ENCODE results near the gene PFDN5. TPM values are rescaled to one million over a fixed set of nuclear protein-coding genes. Genes with fewer than 3 reads are reported as not detected.

PFDN5 gene
- total RNA-seq: 374 TPM
- long read RNA-seq, transcript PFDN5-214 (6 exons, 847 nt): major isoform, 158 of 196 reads
- long read RNA-seq, transcript PFDN5-203 (4 exons, 478 nt): minor isoform, 14 of 196 reads
- long read RNA-seq, partial matches to known transcripts: 1 of 196 reads
- long read RNA-seq, other reads (novel, unspliced or antisense): 17 of 196 reads

DNA sequence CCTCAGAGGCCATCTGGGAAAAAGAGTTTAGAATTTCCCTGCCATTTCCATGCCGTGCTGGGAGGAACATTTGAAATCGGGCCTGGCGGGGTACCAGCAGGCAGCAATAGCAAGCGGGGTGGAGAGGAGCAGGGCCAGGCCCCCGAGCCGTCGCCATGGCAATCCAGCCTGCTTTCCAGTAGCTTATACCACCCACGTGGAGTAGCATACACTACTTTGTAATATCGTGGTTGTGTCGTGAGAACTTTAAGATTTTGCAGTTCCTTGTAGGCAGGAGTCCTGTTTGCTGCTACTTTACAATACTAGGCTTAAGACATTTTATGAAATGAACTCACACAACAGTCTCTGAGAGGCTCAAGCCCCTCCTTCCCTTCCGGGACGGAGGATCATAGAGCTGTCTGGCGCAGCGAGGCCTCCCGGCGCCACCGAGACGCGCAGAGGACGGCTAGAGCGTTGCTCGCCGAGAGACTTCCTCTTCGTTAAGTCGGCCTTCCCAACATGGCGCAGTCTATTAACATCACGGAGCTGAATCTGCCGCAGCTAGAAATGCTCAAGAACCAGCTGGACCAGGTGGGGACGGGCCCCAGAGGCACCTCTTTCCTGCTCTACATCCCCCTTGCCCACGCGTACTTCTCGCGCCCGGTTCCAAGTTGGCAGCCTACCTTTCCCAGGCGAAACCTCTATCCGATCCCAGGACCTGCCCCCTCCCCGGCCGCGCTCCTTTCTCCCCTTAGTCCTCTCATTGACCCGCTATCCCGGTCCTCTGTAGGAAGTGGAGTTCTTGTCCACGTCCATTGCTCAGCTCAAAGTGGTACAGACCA lies at the start of gene PFDN5:
TSS of gene PFDN5 (plus strand) at position 473 of the 821 bp plus-strand sequence. CDS start at position 499, 26 bp downstream.
- ATAC-seq (peak; percentile 91), DNase-seq (peak; percentile 92)
- intact Hi-C loops (cut with micrococcal nuclease): no loop called here

DNA sequence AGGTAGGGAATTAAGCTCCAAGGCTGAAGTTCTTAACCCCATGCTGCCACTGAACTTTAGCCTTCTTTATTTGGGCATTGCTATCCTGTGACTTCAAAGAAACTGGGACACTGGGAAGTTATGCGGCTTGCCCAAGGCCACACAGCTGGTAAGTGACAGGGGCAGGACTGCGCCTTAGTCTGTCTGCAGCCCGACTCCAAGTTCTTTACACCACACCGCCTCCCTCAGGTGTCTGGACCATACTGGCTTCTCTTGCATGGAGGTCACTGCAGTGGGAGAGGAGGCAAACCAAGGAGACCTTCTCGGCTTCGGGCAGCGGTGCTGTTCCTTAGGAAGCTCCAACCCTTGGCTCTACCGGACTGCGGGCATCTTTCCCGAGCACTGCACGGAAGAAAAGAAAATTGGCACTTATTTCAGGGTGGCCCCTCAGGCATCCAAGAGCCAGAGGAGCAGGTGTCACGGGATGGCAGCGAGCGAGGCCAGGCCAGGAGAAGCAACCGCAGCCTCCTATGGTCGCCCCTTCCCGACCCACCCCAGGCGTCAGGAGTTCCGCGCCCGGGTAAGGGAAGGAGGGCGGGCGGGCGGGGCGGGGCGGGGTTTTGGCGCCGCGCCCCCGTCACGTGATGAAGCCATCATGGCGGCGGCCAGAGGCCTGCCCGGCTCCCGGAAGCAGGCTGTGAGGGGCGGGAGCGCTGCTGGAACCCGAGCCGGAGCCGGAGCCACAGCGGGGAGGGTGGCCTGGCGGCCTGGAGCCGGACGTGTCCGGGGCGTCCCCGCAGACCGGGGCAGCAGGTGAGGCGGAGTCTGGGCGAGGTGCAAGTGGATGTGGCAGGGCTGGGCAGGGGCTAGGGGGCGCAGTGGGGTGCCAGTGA lies 43.6 kb upstream of the PFDN5 start:
- intact Hi-C loops (cut with micrococcal nuclease): loop anchor here (5.0 kb wide), 1 partner anchor 34 kb away; no protein-coding TSS in a partner anchor
- DNase-seq: peak; percentile 89
- ATAC-seq: peak; percentile 93

DNA sequence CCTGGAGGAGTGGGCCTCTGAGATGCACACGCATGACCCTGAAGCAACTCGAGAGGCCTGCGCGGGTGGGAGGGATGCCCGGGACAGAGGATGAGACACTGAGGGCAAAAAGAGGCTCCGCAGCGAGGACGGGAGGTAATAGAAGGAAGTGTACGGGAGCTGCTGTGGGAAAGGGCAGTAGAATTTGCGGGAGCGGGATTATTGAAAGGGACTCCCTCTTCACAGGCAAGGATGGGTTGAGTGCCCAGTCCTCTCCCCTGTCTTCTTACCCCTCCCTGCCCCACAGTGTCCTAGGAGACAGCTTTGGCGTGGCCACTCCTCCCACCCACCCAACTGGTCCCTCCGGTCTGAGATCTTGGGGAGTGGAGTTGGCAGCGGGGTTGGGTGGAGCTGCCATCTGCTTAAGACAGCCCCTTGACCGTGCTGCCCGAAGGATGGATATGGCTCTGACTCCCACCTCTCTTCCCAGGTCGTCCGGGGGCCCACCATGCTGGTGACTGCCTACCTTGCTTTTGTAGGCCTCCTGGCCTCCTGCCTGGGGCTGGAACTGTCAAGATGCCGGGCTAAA lies 42.9 kb upstream of the PFDN5 start:
- intact Hi-C loops (cut with micrococcal nuclease): loop anchor here (5.0 kb wide), 1 partner anchor 35 kb away; no protein-coding TSS in a partner anchor
- ATAC-seq (peak; percentile 1), DNase-seq (peak; percentile 39)

DNA sequence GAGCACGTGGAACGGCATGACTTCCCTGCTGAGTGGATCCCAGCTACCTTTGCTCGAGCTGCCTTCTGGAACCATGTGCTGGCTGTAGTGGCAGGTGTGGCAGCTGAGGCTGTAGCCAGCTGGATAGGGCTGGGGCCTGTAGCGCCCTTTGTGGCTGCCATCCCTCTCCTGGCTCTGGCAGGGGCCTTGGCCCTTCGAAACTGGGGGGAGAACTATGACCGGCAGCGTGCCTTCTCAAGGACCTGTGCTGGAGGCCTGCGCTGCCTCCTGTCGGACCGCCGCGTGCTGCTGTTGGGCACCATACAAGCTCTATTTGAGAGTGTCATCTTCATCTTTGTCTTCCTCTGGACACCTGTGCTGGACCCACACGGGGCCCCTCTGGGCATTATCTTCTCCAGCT lies 42.0 kb upstream of the PFDN5 start:
- no peak for DNase-seq
- no peak for ATAC-seq
- intact Hi-C loops (cut with micrococcal nuclease): loop anchor here (5.0 kb wide), 1 partner anchor 36 kb away; no protein-coding TSS in a partner anchor

DNA sequence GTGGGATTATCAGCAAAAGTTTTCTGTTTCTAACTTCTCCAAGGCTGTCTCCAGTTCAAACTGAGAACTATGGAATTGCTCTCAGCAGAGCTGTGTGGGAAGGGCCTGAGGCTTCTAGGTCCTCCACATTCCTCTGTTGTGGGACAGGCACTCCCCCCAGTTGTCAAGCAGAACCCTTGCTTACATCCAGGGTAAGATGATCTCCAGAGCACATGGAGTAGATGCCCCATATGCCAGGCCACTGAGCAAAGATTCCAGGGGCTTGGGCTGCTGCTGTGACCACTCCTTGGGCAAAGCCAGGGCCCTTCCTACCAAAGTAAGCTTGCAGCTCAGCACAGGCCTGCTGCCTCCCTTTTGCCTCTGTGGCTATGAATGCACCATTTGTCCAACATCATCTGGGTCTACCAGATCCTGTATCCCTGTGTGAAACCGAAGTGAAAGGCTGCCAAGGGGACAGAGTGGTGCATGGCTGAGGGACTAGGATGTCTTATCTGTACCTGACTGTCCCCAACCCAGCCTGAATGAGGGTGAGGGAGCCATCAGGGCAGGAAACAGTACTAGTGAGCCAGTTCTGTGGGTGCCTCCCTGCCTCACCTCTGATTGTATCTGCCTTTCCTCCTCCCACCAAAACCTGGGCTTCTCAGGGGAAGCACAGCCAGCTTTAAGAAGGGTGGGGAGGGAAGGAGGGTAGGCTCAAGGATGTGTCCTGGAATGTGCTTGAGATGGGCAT lies 40.4 kb upstream of the PFDN5 start:
- DNase-seq: no peak
- ATAC-seq: no peak
- intact Hi-C loops (cut with micrococcal nuclease): loop anchor here (5.0 kb wide), 1 partner anchor 38 kb away; no protein-coding TSS in a partner anchor

DNA sequence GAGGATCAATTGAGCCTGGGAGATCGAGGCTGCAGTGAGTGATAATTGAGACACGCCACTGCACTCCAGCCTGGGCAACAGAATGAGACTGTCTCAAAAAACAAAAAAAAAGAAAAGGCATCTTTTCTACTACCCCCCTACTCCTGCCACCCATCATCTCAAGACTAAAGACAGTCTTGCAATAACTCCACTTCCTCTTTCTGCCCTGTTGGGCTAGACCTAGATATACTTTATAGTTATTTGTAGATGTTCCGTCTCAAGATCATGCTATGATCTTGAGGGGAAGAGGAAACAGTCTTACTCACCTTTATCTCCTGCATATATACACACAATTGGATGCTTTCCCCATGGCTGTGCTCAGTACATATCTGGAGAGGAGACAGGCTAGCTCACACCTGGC lies 39.3 kb upstream of the PFDN5 start:
- intact Hi-C loops (cut with micrococcal nuclease): no loop called here
- DNase-seq: no peak
- ATAC-seq: no peak

DNA sequence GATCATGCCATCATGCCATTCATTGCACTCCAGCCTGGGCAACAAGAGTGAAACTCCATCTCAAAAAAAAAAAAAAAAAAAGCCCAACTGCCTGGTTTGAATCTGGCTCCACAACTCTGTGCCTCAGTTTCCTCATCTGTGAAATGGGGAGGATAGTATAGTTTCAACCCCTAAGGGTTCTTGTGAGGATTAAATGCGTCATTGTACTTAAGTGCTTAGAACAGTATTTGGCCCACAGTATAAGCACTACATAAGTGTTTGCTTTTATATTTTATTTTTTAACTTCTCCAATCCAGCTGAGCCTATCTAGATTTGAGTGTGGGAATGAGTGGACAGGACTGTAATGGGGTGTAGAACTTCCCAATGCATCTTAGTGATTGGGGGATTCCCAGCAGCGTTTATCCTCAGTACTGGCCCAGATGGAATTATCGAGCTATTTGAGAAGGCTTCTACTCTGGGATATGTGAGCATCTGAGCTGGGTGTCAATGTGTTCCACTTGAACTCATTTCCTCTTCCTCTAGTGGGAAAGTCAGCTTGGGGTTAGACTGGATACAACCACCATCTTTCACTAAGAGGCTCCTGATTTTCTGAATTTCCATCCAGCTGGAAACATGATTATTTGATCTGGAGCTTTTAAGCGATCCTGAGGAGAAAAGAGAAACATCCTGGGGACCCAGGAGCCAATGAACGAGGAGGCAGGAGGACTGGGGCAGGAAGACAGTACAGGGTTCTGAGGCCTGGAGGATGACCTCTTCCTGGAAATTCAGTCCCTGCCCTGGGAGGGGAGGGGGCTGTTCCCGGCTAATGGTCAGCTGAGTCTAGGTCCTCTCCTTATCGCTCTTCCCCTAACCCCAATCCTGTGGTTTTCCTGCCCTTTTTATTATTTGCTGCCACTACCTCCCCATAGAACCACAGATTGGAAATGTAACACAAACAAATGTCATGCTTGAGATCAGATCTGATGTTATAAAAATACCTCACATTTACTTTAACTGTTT lies 36.5 kb upstream of the PFDN5 start:
- DNase-seq (no peak), ATAC-seq (no peak)
- intact Hi-C loops (cut with micrococcal nuclease): no loop called here

DNA sequence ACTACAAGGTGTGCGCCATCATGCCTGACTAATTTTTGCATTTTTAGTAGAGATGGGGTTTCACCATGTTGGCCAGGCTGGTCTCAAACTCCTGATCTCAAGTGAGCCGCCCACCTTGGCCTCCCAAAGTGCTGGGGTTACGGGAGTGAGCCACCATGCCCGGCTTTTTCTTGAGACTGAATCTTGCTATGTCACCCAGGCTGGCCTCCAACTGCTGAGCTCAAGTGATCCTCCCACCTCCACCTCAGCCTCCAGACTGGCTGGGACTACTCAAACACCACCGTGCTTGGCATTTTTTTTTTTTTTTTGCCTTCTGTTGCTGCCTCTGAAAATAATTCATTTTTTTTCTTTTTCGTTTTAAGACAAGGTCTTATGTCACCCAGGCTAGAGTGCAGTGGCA lies 35.5 kb upstream of the PFDN5 start:
- intact Hi-C loops (cut with micrococcal nuclease): no loop called here
- DNase-seq (no peak), ATAC-seq (no peak)

DNA sequence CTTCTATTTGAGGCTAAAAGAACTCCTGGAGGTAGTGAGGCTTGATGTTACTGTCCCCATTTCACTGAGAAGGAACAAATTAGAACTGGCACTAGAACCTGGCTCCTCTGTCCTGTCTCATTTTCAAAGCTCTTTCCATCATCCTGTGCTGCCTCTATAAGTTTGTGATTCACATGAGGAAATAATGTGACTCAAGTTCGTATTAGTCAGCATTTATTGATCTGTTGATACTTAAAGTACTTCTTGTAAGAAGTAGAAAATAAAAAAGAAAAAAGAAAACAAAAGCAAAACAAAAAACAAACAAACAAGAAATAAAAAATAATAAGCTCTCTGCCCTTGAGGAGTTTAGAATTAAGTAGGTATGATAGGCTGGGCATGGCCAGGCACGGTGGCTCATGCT lies 29.6 kb upstream of the PFDN5 start:
- intact Hi-C loops (cut with micrococcal nuclease): no loop called here
- DNase-seq: no peak
- no peak for ATAC-seq

DNA sequence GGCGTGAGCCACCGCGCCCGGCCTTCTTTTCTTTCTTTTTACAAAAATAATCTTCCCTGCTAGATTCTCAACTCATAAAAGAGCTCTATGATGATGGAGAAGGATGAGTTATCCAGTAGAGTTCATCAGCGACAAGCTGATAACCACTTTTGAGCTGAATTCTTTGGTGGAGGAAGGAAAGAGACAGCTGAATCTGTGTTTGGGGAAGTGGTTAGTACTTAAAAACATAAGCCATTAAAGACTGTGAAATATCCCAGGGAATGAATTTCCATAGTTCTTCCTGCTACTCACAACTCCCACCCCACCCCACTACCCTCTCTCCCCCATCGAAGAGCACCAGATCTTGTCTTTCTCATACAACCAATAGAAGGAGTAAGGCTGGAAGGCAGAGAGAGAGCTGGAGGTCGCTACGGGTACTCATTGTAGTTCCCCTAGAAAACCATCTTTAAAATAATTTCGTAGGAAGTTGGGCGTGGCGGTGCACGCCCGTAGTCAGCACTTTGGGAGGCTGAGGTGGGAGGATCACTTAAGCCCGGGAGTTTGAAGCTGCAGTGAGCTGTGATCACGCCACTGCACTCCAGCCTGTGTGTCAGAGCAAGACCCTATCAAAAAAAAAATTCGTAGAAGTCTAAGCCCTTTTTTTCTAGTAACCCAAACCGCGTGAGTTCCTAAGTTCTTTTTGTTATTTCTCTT lies 27.9 kb upstream of the PFDN5 start:
- intact Hi-C loops (cut with micrococcal nuclease): no loop called here
- no peak for DNase-seq
- peak; percentile 58 for ATAC-seq

DNA sequence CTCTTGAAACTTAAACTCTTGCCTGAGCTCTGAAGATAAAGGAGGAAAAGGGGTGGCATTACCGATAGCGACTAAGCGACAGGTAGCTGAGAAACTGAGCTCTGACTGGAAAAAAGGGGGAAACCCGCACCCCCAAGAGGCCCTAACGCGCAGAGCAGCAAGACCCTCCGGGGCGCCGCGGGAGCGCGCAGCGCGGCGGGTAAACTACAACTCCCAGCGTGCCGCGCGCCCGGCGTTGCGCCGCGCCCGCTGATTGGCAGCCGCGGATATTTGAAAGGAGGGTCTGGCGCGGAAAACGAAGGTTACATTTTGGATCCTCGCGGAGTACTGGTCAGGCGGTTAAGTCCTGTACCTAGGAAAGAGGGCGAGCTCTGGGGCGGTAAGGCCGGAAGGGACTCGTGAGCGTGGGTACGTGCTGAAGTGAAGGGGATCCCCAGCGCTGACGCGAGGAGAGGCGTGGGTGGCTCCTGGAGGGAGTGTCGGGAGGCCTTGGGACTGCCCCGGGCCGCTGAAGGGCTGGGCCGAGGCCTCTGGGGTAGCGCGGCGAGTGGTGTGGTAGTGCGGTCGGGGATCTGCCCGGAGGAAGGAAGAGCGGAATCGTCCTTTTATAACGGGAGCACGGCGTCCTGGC lies 27.2 kb upstream of the PFDN5 start, which contains the start of gene ESPL1:
TSS of gene ESPL1 (plus strand) at position 301 of the 631 bp plus-strand sequence. CDS start 468 bp downstream, outside the sequence.
- peak; percentile 96 for ATAC-seq
- intact Hi-C loops (cut with micrococcal nuclease): no loop called here
- peak; percentile 87 for DNase-seq

DNA sequence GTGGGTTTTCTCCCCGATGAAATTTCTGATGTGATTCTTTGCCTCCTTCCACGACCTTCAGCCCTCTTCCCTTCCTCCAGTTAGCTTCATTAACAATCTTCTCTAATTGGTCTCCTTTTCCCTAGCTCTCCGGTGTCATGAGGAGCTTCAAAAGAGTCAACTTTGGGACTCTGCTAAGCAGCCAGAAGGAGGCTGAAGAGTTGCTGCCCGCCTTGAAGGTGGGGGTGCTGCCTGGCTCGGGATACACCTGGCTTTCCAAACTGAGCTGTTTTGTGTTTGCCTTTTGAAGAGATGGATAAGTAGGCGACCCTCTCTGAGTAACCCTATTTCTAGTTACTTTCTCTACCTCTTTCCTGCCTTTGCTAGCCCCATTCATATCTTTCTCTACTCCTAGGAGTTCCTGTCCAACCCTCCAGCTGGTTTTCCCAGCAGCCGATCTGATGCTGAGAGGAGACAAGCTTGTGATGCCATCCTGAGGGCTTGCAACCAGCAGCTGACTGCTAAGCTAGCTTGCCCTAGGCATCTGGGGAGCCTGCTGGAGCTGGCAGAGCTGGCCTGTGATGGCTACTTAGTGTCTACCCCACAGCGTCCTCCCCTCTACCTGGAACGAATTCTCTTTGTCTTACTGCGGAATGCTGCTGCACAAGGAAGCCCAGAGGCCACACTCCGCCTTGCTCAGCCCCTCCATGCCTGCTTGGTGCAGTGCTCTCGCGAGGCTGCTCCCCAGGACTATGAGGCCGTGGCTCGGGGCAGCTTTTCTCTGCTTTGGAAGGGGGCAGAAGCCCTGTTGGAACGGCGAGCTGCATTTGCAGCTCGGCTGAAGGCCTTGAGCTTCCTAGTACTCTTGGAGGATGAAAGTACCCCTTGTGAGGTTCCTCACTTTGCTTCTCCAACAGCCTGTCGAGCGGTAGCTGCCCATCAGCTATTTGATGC lies 26.4 kb upstream of the PFDN5 start:
- ATAC-seq (no peak), DNase-seq (no peak)
- intact Hi-C loops (cut with micrococcal nuclease): no loop called here

DNA sequence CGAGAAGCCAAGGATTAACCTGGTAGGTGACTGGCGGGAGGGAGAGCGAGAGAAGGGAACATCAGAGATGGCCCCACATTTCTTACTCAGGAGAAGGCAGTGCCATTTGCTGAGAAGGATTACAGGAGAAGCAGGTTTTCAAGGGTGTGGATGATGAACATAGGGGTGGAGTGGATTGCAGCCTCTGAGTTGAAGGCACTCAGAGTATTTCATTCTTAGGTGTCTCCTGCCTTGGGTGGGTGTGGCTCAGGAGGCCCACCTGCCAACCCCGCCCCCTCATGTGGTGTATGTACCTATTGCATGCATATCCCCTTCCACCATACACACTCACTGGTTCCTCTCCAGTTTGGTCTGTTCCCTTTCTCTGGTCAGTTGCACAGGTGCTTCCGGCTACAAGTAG lies 20.9 kb upstream of the PFDN5 start:
- ATAC-seq (no peak), DNase-seq (no peak)
- intact Hi-C loops (cut with micrococcal nuclease): no loop called here

DNA sequence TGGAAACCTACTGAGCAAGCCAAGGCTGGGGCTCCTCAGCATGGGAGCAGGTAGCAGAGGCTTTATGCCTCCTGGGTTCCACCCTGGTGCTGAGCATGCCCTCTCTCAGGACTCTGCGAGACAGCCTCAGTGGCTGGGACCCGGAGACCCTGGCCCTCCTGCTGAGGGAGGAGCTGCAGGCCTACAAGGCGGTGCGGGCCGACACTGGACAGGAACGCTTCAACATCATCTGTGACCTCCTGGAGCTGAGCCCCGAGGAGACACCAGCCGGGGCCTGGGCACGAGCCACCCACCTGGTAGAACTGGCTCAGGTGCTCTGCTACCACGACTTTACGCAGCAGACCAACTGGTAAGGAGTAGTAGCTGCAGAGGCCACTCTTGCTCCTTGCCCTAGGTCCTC lies 18.8 kb upstream of the PFDN5 start:
- no peak for DNase-seq
- intact Hi-C loops (cut with micrococcal nuclease): no loop called here
- no peak for ATAC-seq

DNA sequence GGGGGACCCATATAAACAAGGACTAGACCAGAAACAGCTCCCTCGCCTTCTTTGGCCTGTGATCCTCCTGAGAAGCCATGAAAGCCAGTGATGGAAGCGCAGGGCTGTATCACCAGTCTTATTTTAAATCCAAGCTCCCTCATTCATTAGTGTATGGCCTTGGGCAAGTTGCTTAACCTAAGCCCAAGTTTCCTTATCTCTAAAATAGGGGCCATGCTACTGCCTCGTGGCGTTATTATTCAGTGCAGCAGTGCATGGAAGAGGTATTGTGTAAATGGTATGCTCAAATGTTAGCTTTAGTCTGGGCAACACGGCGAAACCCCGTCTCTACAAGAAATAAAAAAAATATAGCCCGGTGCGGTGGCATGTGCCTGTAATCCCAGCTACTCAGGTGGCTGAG lies 17.4 kb upstream of the PFDN5 start:
- DNase-seq (no peak), ATAC-seq (no peak)
- intact Hi-C loops (cut with micrococcal nuclease): no loop called here
